Measurements from ENCODE around the gene SPAG16.
A peak's percentile ranks its signal among the peaks of the same experiment; 100 is the strongest.

Gene SPAG16

DNA sequence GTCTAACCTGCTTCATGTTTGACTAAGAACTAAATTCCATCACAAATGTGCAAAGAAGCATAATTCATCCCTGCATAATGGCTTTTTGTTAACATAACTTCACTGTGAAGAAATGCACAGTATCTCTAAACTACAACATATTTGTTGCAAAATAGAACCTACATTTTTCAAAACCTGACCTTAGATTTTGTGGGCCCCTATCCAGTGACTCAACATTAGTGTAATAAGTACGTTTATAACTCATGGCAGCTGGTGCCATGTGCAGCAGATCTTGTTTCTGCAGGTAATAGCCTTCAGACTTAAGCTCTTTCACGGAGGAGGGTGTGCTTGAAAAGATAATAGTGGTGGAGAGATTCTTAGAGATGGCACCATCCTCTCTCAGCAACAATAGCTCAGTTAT lies 1098.0 kb downstream of the SPAG16 start:
- ATAC-seq: no peak
- DNase-seq: no peak

DNA sequence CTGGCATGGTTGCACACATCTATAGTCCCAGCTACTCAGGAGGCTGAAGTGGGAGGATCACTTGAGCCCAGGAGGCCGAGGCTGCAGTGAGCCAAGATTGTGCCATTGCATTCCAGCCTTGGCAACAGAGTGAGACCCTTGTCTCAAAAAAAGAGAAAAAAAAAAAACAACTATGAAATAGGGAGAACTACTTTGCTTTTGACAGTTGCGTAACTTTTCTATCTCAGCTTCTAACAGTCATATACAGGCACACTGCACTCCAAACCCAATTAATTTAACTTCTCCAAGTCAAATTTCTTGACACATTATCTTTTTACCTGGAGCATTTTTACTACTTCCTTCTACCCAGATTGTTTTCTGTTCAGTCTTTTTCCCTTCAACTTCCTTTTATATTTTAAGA lies 1102.5 kb downstream of the SPAG16 start:
- DNase-seq (no peak), ATAC-seq (no peak)

DNA sequence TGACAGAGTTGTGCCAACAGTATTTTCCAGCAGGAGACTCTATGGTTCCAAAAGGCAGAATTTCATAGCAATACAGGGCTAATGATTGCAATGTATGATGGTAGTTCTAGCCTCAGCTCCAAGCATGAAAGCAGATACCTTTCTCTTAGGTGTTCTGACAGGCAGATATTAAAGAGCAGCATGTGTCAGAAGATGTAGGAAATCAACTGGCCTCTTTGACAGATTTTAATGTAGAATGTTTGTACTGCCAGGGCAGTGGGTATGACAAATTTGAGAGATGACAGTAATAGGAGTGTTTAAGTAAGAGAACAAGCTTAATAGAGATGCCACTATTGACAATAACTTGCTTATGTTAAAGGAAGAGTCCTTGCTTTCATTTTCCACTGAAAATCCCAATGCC lies 1105.1 kb downstream of the SPAG16 start:
- no peak for DNase-seq
- ATAC-seq: no peak

DNA sequence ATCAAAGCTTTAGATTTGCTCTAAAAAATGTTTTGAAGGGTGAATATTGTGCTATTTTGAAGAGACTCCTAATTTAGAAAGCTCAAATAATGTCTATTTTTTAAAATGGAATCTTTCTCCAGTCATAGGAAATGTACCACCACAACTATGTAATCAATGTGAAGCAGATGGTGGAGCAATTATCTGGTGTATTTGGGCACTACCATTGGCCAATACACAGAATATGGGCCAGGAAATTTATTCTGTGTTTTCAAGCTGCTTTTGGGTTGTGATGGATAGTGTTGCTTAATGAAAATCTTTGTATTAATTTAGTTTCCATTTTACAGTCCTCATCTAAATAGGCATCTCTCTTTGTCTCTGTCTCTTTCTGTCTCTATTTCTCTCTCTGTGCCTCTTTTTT lies 1109.5 kb downstream of the SPAG16 start:
- no peak for DNase-seq
- ATAC-seq: no peak

- ATAC-seq (no peak), DNase-seq (no peak)
Observed at GRCh38 chr2:214395040-214395439, 1110.8 kb downstream of the SPAG16 start.

DNA sequence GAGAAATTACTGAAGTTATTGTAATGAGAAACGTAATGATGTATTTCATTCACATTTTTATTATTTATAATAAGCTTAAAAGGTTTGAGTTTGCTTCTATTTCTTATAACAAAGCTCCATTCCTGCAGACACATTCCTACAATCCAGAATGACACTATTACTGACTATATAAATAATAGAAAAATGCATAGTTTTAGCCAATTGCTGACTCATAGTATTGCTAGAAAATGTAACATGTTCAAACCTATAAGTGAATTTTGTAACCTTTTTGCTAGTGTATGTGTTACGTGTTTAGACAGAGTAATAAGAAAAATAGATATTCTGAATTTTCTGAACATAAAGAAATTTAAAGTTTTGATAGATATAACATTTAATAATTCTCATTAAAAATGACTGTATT lies 1117.3 kb downstream of the SPAG16 start:
- DNase-seq (no peak), ATAC-seq (no peak)

GRCh38 chr2:214410128-214410775 lies 1126.0 kb downstream of the SPAG16 start:
- no peak for DNase-seq
- no peak for ATAC-seq

GRCh38 chr2:214410918-214411554 lies 1126.8 kb downstream of the SPAG16 start, which contains the start of gene VWC2L:
VWC2L (plus strand) TSS chr2:214411054; CDS start chr2:214414194, 3,140 bp downstream.
- DNase-seq (peak; percentile 39), ATAC-seq (no peak)

- DNase-seq (no peak), ATAC-seq (no peak)
Observed at GRCh38 chr2:214412679-214413078, 1128.4 kb downstream of the SPAG16 start.

DNA sequence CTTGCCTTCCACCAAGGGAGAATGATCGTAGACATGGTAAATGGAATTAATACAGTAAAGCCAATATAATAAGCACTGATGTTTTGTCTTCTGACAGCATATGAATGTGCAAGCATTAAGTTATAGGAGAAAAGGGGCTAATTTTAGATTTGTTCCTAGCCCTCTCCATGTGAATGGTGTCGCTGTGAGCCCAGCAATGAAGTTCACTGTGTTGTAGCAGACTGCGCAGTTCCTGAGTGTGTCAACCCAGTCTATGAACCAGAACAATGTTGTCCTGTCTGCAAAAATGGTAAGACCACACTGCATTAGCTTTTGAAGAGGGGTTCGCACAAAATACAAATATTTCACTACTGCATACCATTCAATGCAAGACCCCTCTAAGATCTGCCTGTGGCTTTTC lies 1152.2 kb downstream of the SPAG16 start:
- no peak for ATAC-seq
- DNase-seq: no peak

DNA sequence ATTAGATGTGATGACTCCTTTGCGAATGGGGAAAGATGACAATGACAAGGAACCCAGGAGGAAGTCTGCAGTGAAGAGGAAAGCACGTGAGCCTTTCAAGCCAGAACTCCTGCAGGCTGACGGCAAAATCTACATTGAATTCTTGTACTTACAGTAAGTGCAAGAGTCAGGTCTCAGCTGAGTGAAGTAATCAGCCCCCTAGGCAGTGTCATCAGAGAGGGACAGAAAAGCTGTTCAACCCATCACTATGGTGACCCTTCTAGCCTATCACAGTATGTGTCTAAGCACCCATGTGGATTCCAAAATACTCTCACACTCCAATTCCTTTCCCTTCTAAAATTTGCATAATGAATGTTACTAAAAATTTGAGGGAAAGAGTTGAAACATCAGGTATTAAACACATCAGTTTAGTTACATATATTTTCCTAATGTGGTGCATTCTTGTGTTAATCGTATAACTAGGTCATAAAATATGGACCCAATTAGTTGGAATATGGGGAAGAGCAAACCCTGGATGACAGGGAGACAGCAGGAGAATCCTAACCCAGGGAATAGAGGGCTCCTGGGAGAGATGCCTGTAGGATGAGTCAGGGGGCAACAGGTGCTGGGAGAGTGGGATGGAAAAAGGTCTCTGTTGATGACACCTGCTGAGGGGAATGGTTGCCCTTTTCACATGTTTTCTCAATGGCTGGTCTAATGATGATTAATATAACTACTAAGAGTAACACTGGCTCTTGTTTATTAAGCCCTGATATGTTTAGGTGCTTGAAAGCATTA lies 1166.0 kb downstream of the SPAG16 start:
- no peak for ATAC-seq
- no peak for DNase-seq

DNA sequence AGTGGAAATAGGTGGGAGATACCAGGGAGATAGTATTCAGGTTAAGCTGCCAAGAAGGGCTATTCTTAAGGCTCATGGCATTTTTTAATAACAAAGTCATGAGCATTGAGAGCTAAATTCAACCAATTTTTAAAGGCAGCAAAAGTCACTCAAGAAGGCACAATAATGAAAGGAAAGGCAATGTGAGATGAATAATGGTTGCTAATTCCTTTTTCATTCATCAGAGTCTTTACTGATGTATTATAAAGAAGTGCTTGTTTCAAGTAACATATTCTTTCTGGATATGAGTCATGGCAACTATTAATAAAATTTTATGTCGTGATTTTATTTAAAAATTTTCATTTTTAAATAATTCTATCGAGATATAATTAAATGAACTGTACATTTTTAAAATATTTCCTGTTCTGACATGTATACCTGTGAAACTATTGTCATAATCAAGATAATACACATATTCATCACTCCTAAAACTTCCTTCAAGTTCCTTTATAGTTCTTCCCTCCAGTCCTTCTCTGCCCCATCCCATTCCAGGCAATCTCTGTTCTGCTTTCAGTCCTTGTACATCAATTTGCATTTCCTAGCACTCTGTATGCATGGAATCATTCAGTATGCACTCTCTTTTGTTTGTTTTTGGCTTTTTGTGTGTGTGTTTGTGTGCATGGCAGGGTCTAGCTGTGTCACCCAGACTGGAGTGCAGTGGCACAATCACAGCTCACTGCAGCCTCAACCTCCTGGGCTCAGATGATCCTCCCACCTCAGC lies 1167.4 kb downstream of the SPAG16 start:
- DNase-seq (no peak), ATAC-seq (no peak)
